ENCODE results near the gene POLD1. TPM values are rescaled to one million over a fixed set of nuclear protein-coding genes. Genes with fewer than 3 reads are reported as not detected.
"Not testable (repeated sequence)": the region's sequence is repeated elsewhere in the genome, so short reads cannot be mapped to it uniquely, and the experiment has no call there.

POLD1 gene
- total RNA-seq, 2 experiments from 2014 or later, result 191 to 196 TPM

DNA sequence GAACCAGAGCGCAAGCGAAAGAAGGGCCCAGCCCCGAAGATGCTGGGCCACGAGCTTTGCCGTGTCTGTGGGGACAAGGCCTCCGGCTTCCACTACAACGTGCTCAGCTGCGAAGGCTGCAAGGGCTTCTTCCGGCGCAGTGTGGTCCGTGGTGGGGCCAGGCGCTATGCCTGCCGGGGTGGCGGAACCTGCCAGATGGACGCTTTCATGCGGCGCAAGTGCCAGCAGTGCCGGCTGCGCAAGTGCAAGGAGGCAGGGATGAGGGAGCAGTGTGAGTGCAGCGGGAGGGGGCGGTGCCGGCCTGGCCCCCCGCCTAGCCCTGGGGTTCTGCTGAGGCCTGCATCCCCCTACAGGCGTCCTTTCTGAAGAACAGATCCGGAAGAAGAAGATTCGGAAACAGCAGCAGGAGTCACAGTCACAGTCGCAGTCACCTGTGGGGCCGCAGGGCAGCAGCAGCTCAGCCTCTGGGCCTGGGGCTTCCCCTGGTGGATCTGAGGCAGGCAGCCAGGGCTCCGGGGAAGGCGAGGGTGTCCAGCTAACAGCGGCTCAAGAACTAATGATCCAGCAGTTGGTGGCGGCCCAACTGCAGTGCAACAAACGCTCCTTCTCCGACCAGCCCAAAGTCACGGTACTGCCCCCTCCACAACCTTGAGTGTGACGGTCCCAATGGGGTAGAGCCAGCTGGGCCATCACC lies 5.8 kb upstream of the POLD1 start:
- Mint-ChIP-seq H3K27ac (no peak overlapping the region), H3K4me3 (no peak overlapping the region), H3K27me3 (no peaks in the 10 kb centered on the region), H3K4me1 (peaks cover 19% of the 10 kb centered on the region), H3K9me3 (no peaks in the 10 kb centered on the region), H3K36me3 (peaks cover 9% of the 10 kb centered on the region)
- no peak for DNase-seq

DNA sequence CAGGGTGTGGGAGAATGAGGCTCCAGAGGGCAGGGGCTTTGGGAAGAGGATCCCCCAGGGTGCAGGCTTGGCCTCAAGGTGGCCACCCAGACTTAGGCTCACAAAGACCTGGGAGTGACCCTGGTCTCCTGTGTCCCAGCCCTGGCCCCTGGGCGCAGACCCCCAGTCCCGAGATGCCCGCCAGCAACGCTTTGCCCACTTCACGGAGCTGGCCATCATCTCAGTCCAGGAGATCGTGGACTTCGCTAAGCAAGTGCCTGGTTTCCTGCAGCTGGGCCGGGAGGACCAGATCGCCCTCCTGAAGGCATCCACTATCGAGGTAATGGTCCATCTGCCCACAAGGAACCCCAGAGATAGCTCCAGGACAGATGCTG lies 5.3 kb upstream of the POLD1 start:
- Mint-ChIP-seq H3K36me3 (peaks cover 11% of the 10 kb centered on the region), H3K4me1 (peaks cover 24% of the 10 kb centered on the region), H3K27me3 (peaks cover under 1% of the 10 kb centered on the region), H3K9me3 (no peaks in the 10 kb centered on the region), H3K4me3 (no peak overlapping the region), H3K27ac (no peak overlapping the region)
- no peak for DNase-seq

DNA sequence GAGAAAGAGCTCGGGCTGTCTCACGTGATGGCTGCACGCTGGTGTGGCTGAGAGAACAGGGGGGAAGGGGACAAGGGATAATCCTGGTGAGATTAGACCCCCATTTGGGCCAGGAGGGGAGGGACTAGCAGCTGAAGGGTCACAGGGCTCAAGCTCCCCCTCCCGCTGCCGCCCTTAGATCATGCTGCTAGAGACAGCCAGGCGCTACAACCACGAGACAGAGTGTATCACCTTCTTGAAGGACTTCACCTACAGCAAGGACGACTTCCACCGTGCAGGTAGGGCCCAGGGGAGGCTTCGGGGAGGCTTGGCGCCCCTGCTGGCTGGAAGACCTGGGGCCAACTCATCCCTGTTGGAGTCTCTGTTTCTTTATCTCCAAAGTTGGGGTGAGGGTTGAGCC lies 4.5 kb upstream of the POLD1 start:
- H3K4me1 Mint-ChIP-seq, result peaks cover 25% of the 10 kb centered on the region
- peaks cover 6% of the 10 kb centered on the region for H3K27me3 Mint-ChIP-seq
- no peaks in the 10 kb centered on the region for H3K9me3 Mint-ChIP-seq

DNA sequence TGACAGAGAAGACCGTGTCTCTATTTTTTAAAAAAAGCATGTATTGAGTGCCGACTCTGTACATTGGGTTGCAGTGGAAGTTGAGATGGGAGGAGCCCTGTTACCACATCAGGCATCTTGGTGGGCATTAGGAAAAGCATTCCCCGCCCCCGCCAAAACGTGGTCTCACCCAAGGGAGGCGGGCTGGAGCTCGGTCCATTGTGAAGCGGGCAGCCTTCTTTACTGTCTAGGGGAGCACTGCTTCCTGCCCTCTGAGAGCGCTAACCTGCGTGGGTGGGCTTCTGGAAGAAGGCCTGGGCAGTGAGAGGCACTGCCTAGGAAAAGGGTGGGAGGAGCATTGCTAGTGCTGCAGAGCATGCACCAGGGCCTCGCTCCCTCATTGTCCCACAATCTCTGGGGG lies 4.0 kb upstream of the POLD1 start:
- no peak for DNase-seq
- Mint-ChIP-seq H3K36me3 (peaks cover 20% of the 10 kb centered on the region), H3K27ac (no peak overlapping the region), H3K4me1 (peaks cover 29% of the 10 kb centered on the region), H3K9me3 (no peaks in the 10 kb centered on the region), H3K4me3 (no peak overlapping the region), H3K27me3 (peaks cover 6% of the 10 kb centered on the region)

More for the DNA sequence above, 4.5 kb upstream of the POLD1 start:
- Mint-ChIP-seq H3K4me3 (no peak overlapping the region), H3K36me3 (peaks cover 14% of the 10 kb centered on the region), H3K27ac (no peak overlapping the region)
- DNase-seq, result no peak

DNA sequence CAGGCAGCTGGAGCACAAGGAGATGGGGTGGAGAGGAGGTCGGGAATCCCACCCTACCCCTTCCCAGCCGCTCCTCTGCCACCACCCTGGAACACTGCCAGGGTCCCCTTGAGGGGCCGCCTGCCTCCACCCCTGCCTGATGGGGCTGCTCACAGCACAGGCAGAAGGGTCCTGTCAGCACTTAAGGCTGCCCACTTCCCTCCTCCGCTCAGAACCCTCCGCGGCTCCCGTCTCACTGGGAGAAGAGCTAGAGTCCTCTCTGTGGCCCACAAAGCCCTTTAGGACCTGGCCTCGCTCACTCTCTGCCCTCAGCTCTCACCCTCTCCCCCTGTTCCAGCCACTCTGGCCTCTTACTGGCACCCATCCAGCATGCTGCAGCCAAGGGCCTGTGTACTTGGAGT lies 3.4 kb upstream of the POLD1 start:
- H3K36me3 Mint-ChIP-seq, result peaks cover 22% of the 10 kb centered on the region

DNA sequence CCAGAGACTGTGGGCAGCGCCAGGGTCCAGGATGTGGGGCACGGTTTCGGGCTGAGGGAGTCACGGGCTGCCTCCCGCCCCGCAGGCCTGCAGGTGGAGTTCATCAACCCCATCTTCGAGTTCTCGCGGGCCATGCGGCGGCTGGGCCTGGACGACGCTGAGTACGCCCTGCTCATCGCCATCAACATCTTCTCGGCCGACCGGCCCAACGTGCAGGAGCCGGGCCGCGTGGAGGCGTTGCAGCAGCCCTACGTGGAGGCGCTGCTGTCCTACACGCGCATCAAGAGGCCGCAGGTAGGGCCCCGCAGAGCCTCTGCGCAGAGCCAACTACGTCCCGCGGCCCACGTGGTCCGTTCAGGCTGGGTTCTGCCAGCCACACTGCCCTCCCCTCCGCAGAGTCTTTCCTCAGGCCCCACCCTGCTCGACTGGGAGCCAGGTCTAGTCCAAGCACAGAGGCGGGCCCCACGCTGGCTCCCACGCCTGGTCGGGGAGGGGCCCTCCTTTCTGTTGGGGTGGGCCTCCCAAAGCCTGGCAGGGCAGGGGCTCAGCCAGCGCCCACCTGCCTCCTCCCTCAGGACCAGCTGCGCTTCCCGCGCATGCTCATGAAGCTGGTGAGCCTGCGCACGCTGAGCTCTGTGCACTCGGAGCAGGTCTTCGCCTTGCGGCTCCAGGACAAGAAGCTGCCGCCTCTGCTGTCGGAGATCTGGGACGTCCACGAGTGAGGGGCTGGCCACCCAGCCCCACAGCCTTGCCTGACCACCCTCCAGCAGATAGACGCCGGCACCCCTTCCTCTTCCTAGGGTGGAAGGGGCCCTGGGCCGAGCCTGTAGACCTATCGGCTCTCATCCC lies 2.0 kb upstream of the POLD1 start:
- Mint-ChIP-seq H3K4me1 (peaks cover 29% of the 10 kb centered on the region), H3K36me3 (peaks cover 26% of the 10 kb centered on the region), H3K27me3 (peaks cover 6% of the 10 kb centered on the region), H3K27ac (no peak overlapping the region), H3K9me3 (no peaks in the 10 kb centered on the region), H3K4me3 (no peak overlapping the region)
- no peak for DNase-seq

More for the DNA sequence above, 3.4 kb upstream of the POLD1 start:
- H3K27ac Mint-ChIP-seq, result peak overlapping the region; percentile 12
- peaks cover 6% of the 10 kb centered on the region for H3K27me3 Mint-ChIP-seq
- H3K4me1 Mint-ChIP-seq, result peaks cover 31% of the 10 kb centered on the region
- H3K9me3 Mint-ChIP-seq, result no peaks in the 10 kb centered on the region
- no peak overlapping the region for H3K4me3 Mint-ChIP-seq
- DNase-seq, result no peak

DNA sequence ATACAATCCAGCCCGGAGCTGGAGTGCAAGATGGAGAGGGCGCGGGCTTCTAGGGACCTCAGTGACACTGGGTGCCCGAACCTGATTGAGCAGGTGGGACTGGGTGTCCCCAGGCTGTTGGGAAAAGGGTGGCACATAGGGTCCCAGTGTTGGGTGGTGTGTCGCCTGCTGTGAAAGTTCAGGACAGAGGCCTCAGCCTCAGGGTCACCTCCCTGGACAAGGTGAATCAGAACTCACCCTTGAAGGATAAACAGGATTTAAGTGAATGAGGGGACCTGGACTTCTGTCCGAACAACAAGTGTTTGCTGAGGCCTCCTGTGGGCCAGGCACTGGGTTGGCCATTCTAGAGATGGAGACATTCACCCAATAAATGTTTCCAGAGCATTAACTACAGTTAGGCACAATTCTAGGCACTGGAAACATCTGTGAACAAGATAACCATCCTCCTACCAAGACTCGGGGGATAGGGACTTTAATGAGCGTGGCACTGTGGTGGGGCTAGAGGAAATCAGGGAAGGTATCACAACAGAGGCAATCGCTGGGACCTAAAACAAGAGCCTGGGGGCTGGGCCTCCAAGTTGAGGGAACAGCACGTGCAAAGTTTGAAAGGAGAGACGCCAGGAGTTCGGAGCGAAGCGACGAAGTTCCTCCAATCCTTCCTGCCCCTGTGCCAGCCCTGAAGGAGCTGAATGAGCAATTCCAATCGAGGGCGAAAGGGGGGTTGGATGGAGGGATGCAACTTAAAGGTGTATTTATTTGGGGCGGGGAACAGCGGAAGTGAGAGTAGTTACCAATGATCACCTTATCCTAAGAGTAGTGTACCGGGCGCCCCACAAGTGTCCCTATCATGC lies 921 bp upstream of the POLD1 start:
- Mint-ChIP-seq H3K4me1 (peaks cover 33% of the 10 kb centered on the region), H3K27ac (peak overlapping the region; percentile 99), H3K9me3 (no peaks in the 10 kb centered on the region), H3K36me3 (peaks cover 28% of the 10 kb centered on the region), H3K4me3 (peak overlapping the region; percentile 95), H3K27me3 (peaks cover 6% of the 10 kb centered on the region)
- DNase-seq, result no peak

DNA sequence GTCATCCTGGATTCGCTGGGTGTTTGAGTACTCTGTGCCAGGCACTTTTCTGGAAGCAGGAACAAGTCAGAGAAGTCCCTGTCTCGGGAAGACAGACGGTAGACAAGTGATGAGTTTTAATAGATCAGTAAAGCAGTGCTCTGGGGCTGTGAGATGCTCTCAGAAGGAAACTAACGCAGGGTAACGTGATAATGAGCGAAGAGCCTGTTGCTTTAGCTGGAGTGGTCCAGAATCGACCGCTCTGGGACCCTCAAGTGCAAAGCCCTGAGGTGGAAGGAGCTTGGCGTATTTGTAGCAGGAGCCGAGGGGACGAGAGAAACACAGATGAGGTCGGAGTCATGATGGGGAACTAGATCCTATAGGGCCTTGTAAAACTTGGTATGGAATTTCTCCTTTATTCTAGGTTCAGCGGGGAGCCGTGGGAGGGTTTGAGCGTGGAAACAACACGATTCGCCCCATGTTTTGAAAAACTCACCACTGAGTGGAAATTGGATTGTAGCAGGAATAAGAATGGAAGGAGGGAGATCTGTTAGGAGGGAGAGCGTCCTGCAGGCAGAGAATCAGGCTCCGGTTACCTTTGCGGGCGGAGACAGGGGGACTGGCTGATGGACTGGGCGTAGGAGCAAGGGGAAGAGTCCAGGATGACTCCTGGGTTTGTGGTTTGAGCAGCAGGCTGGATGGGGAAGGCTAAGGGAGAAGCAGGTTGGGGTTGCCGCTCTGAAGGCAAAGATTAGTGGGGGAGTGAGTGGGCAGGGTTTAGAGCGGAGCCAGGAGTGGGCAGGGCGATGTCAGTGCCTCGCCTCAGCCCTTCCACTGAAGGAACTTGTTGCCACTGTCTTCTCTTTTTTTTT lies 763 bp downstream of the POLD1 start:
- peaks cover 27% of the 10 kb centered on the region for H3K36me3 Mint-ChIP-seq
- H3K27me3 Mint-ChIP-seq, result peaks cover 6% of the 10 kb centered on the region
- DNase-seq, result no peak
- no peaks in the 10 kb centered on the region for H3K9me3 Mint-ChIP-seq
- peaks cover 28% of the 10 kb centered on the region for H3K4me1 Mint-ChIP-seq
- peak overlapping the region; percentile 99 for H3K27ac Mint-ChIP-seq
- H3K4me3 Mint-ChIP-seq, result peak overlapping the region; percentile 95

DNA sequence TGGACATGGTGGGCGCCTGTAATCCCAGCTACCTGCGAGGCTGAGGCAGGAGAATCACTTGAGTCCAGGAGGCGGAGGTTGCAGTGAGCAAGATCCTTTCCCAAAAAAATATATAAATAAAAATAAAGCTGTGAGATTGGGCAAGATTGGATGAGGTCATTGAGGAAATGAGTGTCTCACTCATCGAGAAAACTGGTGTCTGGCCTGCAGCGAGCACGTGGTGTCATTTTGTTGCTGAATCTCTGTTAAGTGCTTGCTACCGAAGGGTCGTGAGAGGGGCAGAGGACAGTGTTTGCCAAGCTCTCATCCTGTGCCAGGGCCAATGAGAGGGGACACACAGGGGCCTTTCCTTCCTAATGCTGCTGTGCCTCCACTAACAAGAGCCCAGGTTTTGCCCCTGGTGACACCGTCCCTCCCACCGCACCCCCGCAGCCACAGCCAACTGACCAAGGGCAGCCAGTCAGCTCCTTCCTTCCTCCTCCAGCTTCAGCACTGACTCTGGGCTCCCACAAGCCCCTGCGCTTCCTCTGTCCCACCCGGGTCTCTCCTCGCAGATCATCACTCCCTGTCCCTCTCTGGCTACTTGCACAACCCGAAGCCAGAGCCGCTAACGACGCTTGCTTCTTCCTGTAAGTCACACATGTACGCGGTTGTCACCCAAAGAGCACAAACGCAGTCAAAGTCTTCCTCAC lies 3.2 kb downstream of the POLD1 start:
- peaks cover 6% of the 10 kb centered on the region for H3K27me3 Mint-ChIP-seq
- H3K4me1 Mint-ChIP-seq, result peaks cover 26% of the 10 kb centered on the region
- H3K36me3 Mint-ChIP-seq, result peaks cover 42% of the 10 kb centered on the region
- peak overlapping the region; percentile 32 for H3K4me3 Mint-ChIP-seq
- no peak for DNase-seq
- H3K9me3 Mint-ChIP-seq, result no peaks in the 10 kb centered on the region
- H3K27ac Mint-ChIP-seq, result no peak overlapping the region

DNA sequence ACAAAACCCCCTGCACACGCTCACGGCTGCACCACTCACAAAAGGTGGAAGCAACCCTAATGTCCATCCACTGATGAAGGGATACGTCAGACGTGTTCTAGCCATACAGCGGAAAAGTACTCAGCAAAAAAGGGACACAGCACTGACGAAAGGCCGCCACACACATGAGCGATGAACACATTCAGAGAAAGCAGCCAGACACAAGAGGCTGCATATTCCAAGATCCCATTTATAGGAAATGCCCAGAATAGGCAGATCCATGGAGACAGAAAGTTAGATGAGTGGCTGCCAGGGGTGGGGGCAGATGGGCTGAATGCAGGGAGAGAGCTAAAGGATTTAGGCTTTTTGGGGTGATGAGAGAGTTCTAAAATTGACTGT lies 3.7 kb downstream of the POLD1 start:
- DNase-seq, result no peak
- Mint-ChIP-seq H3K27ac (no peak overlapping the region), H3K4me3 (no peak overlapping the region), H3K36me3 (peaks cover 43% of the 10 kb centered on the region), H3K27me3 (peaks cover 6% of the 10 kb centered on the region), H3K4me1 (peaks cover 26% of the 10 kb centered on the region), H3K9me3 (no peaks in the 10 kb centered on the region)

DNA sequence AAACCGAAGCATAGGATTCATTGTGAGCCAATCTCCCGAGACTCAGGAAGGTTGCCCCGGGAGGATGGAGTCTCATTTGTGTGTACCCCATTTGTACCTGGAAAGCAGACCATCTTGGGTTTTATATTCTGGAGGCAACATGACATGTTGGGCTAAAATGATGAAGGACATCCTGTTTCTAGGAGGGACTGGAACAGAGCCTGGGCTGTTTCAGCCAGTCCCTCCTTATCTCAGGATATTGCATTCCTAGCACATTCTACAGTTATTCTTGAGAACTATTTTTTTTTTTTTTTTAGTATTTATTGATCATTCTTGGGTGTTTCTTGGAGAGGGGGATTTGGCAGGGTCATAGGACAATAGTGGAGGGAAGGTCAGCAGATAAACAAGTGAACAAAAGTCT lies 6.1 kb downstream of the POLD1 start:
- H3K4me3 Mint-ChIP-seq, H3K27ac Mint-ChIP-seq, H3K4me1 Mint-ChIP-seq, H3K27me3 Mint-ChIP-seq, H3K9me3 Mint-ChIP-seq, DNase-seq: not testable (repeated sequence)
- peaks cover 44% of the 10 kb centered on the region for H3K36me3 Mint-ChIP-seq

DNA sequence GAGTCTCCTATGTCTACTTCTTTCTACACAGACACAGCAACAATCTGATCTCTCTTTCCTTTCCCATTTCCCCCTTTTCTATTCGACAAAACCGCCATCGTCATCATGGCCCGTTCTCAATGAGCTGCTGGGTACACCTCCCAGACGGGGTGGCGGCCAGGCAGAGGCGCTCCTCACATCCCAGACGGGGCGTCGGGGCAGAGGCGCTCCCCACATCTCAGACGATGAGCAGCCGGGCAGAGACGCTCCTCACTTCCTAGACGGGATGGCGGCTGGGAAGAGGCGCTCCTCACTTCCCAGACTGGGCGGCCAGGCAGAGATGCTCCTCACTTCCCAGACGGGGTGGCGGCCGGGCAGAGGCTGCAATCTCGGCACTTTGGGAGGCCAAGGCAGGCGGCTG lies 6.8 kb downstream of the POLD1 start:
- H3K9me3 Mint-ChIP-seq, DNase-seq, H3K4me3 Mint-ChIP-seq, H3K27me3 Mint-ChIP-seq, H3K27ac Mint-ChIP-seq, H3K4me1 Mint-ChIP-seq: not testable (repeated sequence)
- H3K36me3 Mint-ChIP-seq, result peaks cover 43% of the 10 kb centered on the region

DNA sequence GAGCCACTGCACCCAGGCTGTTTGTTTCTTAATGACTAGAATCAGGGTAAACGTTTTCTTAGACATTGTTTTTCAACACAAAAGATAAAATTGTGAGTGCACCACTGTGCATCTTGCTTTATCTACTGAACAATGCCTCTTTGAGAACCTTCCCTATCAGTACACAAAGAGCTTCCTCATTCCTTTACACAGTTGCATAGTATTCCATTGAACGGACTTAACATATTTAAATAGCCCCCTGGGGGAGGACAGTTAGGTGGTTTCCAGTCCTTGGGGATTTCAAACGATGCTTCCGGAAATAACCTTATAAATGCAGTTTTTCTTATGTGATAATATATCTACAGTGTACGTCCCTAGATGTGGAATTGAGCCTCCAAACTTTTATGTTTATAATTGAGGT lies 8.6 kb downstream of the POLD1 start:
- peaks cover 35% of the 10 kb centered on the region for H3K36me3 Mint-ChIP-seq
- H3K27me3 Mint-ChIP-seq, result no peaks in the 10 kb centered on the region
- H3K27ac Mint-ChIP-seq, result no peak overlapping the region
- H3K9me3 Mint-ChIP-seq, result no peaks in the 10 kb centered on the region
- H3K4me1 Mint-ChIP-seq, result peaks cover 1% of the 10 kb centered on the region
- H3K4me3 Mint-ChIP-seq, result no peak overlapping the region
- DNase-seq, result no peak

DNA sequence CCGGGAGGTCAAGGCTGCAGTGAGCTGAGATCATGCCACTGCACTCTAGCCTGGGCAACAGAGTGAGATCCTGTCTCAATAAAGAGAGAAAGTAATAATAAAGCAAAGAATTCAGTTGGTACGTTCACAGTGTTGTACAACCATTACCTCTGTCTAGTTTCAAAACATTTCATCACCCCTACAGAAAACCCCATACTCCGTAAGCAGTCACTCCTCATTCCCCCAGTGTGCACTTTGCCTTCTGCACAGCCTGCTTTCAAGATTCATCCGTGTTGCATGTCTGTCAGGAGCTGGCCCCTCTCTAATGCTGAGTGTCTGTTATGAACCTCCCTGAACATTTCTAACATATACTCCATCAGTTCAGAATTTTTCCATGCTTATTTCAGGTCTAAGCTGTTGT lies 9.4 kb downstream of the POLD1 start:
- DNase-seq, result no peak
- Mint-ChIP-seq H3K4me3 (no peak overlapping the region), H3K36me3 (peaks cover 32% of the 10 kb centered on the region), H3K9me3 (no peaks in the 10 kb centered on the region), H3K27me3 (no peaks in the 10 kb centered on the region), H3K4me1 (no peaks in the 10 kb centered on the region), H3K27ac (no peak overlapping the region)
